ENCODE results near the gene TUBGCP4.
"Not testable (repeated sequence)": the region's sequence is repeated elsewhere in the genome, so short reads cannot be mapped to it uniquely, and the experiment has no call there.

TUBGCP4 gene

GRCh38 chr15:43370975-43371974 lies at the start of gene TUBGCP4, which contains the start of gene ZSCAN29:
Gene TUBGCP4, plus strand, starts transcription at chr15:43371101. Its CDS starts 254 bp downstream, at chr15:43371355.
Gene ZSCAN29, minus strand, starts transcription at chr15:43371043. Its CDS starts 1,130 bp downstream, at chr15:43369913.
- DNase-seq (ENCODE audit: low read depth in 2 of 2), result peak; percentile 64 to 69

GRCh38 chr15:43325039-43325684 lies 45.7 kb upstream of the TUBGCP4 start:
- DNase-seq (ENCODE audit: low read depth in 2 of 2), result no peak

GRCh38 chr15:43329217-43329959 lies 41.5 kb upstream of the TUBGCP4 start:
- no peak for DNase-seq (ENCODE audit: low read depth in 2 of 2)

- peak; percentile 76 to 82 for DNase-seq (ENCODE audit: low read depth in 2 of 2)
Measured at GRCh38 chr15:43329960-43330779, 40.7 kb upstream of the TUBGCP4 start, which contains the start of gene LCMT2. Gene LCMT2, minus strand, starts transcription at chr15:43330573. Its CDS starts 84 bp downstream, at chr15:43330489.

- DNase-seq (ENCODE audit: low read depth in 2 of 2), result no peak
Measured at GRCh38 chr15:43330780-43331087, 40.2 kb upstream of the TUBGCP4 start.

GRCh38 chr15:43346305-43346704 lies 24.6 kb upstream of the TUBGCP4 start:
- no peak for DNase-seq (ENCODE audit: low read depth in 2 of 2)

GRCh38 chr15:43347114-43347513 lies 23.8 kb upstream of the TUBGCP4 start:
- no peak for DNase-seq (ENCODE audit: low read depth in 2 of 2)

- DNase-seq (ENCODE audit: low read depth in 2 of 2), result no peak
Measured at GRCh38 chr15:43352693-43353382, 18.1 kb upstream of the TUBGCP4 start.

GRCh38 chr15:43360821-43361220 lies 10.1 kb upstream of the TUBGCP4 start:
- no peak for DNase-seq (ENCODE audit: low read depth in 2 of 2)

GRCh38 chr15:43361313-43361903 lies 9.5 kb upstream of the TUBGCP4 start:
- no peak for DNase-seq (ENCODE audit: low read depth in 2 of 2)

GRCh38 chr15:43370310-43370974 lies 459 bp upstream of the TUBGCP4 start:
- no peak for DNase-seq (ENCODE audit: low read depth in 2 of 2)

- peak in 1 of 2 donors; percentile 4 for DNase-seq (ENCODE audit: low read depth in 2 of 2)
Measured at GRCh38 chr15:43376017-43376705, 5.3 kb downstream of the TUBGCP4 start.

- no peak for DNase-seq (ENCODE audit: low read depth in 2 of 2)
Measured at GRCh38 chr15:43378601-43379000, 7.7 kb downstream of the TUBGCP4 start.

- DNase-seq (ENCODE audit: low read depth in 2 of 2), result no peak
Measured at GRCh38 chr15:43382310-43382709, 11.4 kb downstream of the TUBGCP4 start.

GRCh38 chr15:43383070-43383469 lies 12.2 kb downstream of the TUBGCP4 start:
- DNase-seq (ENCODE audit: low read depth in 2 of 2), result no peak

GRCh38 chr15:43390723-43391122 lies 19.8 kb downstream of the TUBGCP4 start:
- no peak for DNase-seq (ENCODE audit: low read depth in 2 of 2)

GRCh38 chr15:43393592-43393991 lies 22.7 kb downstream of the TUBGCP4 start:
- DNase-seq (ENCODE audit: low read depth in 2 of 2), result not testable (repeated sequence)

- no peak for DNase-seq (ENCODE audit: low read depth in 2 of 2)
Measured at GRCh38 chr15:43402255-43402654, 31.4 kb downstream of the TUBGCP4 start.

GRCh38 chr15:43403616-43404015 lies 32.7 kb downstream of the TUBGCP4 start:
- DNase-seq (ENCODE audit: low read depth in 2 of 2), result no peak

Data from activated CD4-positive, alpha-beta T cell treated with anti-CD3 and anti-CD28 coated beads for 24 hours (primary cell).